A673 (cell line): ENCODE measurements around the gene RAB17. TPM values are rescaled to one million over a fixed set of nuclear protein-coding genes. Genes with fewer than 3 reads are reported as not detected.

Experiments
- BruUV-seq: library from RNA; stranded (reverse); fragments of 400-500 nt; replicated peaks from 2 replicates; lab custom pipeline; 2021; lab: Mats Ljungman, UMichigan
- CTCF ChIA-PET: fragments of 300-600 bp; sonication (Branson Sonifier 250); formaldehyde crosslinking; loops from one replicate; lab custom pipeline; 2022; ENCODE audit warnings: antibody characterized with exemption; lab: Charles Lee
- POLR2A ChIA-PET: fragments of 300-600 bp; sonication (Branson Sonifier 250); formaldehyde crosslinking; loops from one replicate; lab custom pipeline; 2022; ENCODE audit warnings: antibody characterized with exemption; ENCODE audit not compliant: low non-redundant PET; lab: Charles Lee
- DNase-seq: peaks from one replicate; pipeline ENCODE4 v3.0.0-alpha.2; 2015; ENCODE audit warnings: low spot score
- H3K27ac ChIP-seq: fragments of 200-600 bp; sonication (generic); 2 replicates; pipeline ENCODE4 v1.5.1; 2016; ENCODE audit warnings: mixed run types, low read depth, mild to moderate bottlenecking, mixed read lengths, antibody characterized with exemption, low read length; ENCODE audit not compliant: poor library complexity, severe bottlenecking
- H3K27me3 ChIP-seq: fragments of 200-600 bp; sonication (generic); replicated peaks from 2 replicates; pipeline ENCODE4 v1.6.1; 2017; ENCODE audit warnings: mixed run types, low read depth, mild to moderate bottlenecking, mixed read lengths, antibody characterized with exemption, low read length; ENCODE audit not compliant: insufficient read depth, poor library complexity
- H3K36me3 ChIP-seq: fragments of 200-600 bp; sonication (generic); 2 replicates; pipeline ENCODE4 v1.6.1; 2016; ENCODE audit warnings: mixed run types, mild to moderate bottlenecking, mixed read lengths, antibody characterized with exemption, low read length; ENCODE audit not compliant: insufficient read depth, poor library complexity, severe bottlenecking
- H3K4me1 ChIP-seq: fragments of 200-600 bp; sonication (generic); 2 replicates; pipeline ENCODE4 v1.6.1; 2017; ENCODE audit warnings: mixed run types, mild to moderate bottlenecking, mixed read lengths, antibody characterized with exemption, low read length; ENCODE audit not compliant: insufficient read depth, poor library complexity, severe bottlenecking
- H3K4me3 ChIP-seq: fragments of 200-600 bp; sonication (generic); 2 replicates; pipeline ENCODE4 v1.5.1; 2016; ENCODE audit warnings: low read depth, mixed run types, mild to moderate bottlenecking, mixed read lengths, low read length; ENCODE audit not compliant: poor library complexity, severe bottlenecking
- H3K9me3 ChIP-seq: fragments of 200-600 bp; sonication (generic); 2 replicates; pipeline ENCODE4 v1.6.1; 2016; ENCODE audit warnings: mixed run types, low read depth, mild to moderate bottlenecking, mixed read lengths, antibody characterized with exemption, low read length; ENCODE audit not compliant: poor library complexity, severe bottlenecking
- CTCF ChIP-seq: fragments of 300-800, 200-600 bp; sonication (generic); conservative IDR thresholded peaks from 2 replicates; pipeline ENCODE4 v1.5.1; 2017; ENCODE audit warnings: low read depth, mild to moderate bottlenecking, antibody characterized with exemption, low read length, moderate library complexity, mixed read lengths
- EZH2 ChIP-seq: fragments of 200-600 bp; sonication (generic); IDR thresholded peaks from 2 replicates; pipeline ENCODE4 v1.6.1; 2017; ENCODE audit warnings: borderline replicate concordance, low read depth, mild to moderate bottlenecking, mixed read lengths, antibody characterized with exemption, low read length; ENCODE audit not compliant: poor library complexity, severe bottlenecking
- intact Hi-C: fragments of 100-400 bp; cut with micrococcal nuclease; formaldehyde crosslinking; loops from one replicate; pipeline ENCODE4 v1.10.0; 2022; ENCODE audit not compliant: unreplicated experiment
- total RNA-seq: library from RNA; stranded (reverse); gene quantifications from 2 replicates; pipeline ENCODE4 v1.2.3, GENCODE V29; 2021

RAB17 gene
- total RNA-seq, 1 experiment from 2014 or later, result 0.62 TPM

GRCh38 chr2:237630216-237631000 is 39.9 kb upstream of the RAB17 start:
- H3K27me3 ChIP-seq, result no peaks in the 10 kb centered on the region
- no peak overlapping the region for H3K27ac ChIP-seq
- no peak for TF ChIP-seq CTCF
- no peak for TF ChIP-seq EZH2
- BruUV-seq, result TSS peak; percentile 20
- H3K36me3 ChIP-seq, result no peaks in the 10 kb centered on the region
- POLR2A ChIA-PET, result no interaction called here
- CTCF ChIA-PET, result interaction anchor here (0.6 kb wide), 1 partner anchor 82 kb away, joined by 3 read pairs; no protein-coding TSS in a partner anchor
- H3K4me1 ChIP-seq, result no peaks in the 10 kb centered on the region
- H3K9me3 ChIP-seq, result peaks cover 11% of the 10 kb centered on the region
- intact Hi-C loops, result no loop called here
- no peak for DNase-seq
- H3K4me3 ChIP-seq, result no peak overlapping the region

- TF ChIP-seq CTCF (no peak), EZH2 (no peak)
- Histone ChIP-seq H3K4me1 (no peaks in the 10 kb centered on the region), H3K36me3 (no peaks in the 10 kb centered on the region), H3K27ac (no peak overlapping the region), H3K9me3 (peaks cover 5% of the 10 kb centered on the region), H3K4me3 (no peak overlapping the region), H3K27me3 (no peaks in the 10 kb centered on the region)
- no TSS peak for BruUV-seq
- intact Hi-C loops, result no loop called here
- ChIA-PET CTCF (interaction anchor here (0.6 kb wide), 1 partner anchor 83 kb away, joined by 3 read pairs; no protein-coding TSS in a partner anchor), POLR2A (no interaction called here)
- DNase-seq, result no peak
These were observed 39.2 kb upstream of the RAB17 start for GRCh38 chr2:237629739-237630138.

GRCh38 chr2:237629188-237629534 is 38.6 kb upstream of the RAB17 start:
- Histone ChIP-seq H3K27ac (no peak overlapping the region), H3K4me1 (no peaks in the 10 kb centered on the region), H3K4me3 (no peak overlapping the region), H3K27me3 (no peaks in the 10 kb centered on the region), H3K36me3 (no peaks in the 10 kb centered on the region), H3K9me3 (no peaks in the 10 kb centered on the region)
- POLR2A ChIA-PET, result no interaction called here
- no peak for DNase-seq
- BruUV-seq, result no TSS peak
- CTCF ChIA-PET, result no interaction called here
- no peak for TF ChIP-seq EZH2
- no peak for TF ChIP-seq CTCF
- intact Hi-C loops, result no loop called here
